ENCODE measurements around the gene ACTR3C.
"Not testable (repeated sequence)": the region's sequence is repeated elsewhere in the genome, so short reads cannot be mapped to it uniquely, and the experiment has no call there.

DNA sequence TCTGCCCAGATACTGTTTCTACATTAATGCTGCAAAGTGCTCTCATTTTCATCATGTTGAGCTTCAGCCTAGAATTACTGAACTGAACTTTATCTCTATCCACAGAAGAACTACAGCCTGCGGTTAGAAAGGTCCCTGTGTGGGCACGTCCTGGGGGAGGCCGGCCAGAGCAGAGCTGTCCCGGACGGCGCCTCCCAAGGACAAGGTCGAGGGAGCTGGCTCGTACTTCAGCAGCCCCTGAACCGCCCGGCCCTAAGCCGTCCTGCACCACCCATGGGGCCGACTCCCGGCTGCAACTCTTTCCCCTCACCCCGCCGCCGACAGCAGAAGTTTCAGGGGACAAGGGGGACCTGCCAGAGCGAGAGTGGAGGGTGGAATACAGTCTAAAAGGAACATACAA, 54.5 kb downstream of the ACTR3C start:
- not testable (repeated sequence) for TF ChIP-seq EZH2 (IDR thresholded peaks at IDR 0.05)
- TF ChIP-seq, protein P1, sequence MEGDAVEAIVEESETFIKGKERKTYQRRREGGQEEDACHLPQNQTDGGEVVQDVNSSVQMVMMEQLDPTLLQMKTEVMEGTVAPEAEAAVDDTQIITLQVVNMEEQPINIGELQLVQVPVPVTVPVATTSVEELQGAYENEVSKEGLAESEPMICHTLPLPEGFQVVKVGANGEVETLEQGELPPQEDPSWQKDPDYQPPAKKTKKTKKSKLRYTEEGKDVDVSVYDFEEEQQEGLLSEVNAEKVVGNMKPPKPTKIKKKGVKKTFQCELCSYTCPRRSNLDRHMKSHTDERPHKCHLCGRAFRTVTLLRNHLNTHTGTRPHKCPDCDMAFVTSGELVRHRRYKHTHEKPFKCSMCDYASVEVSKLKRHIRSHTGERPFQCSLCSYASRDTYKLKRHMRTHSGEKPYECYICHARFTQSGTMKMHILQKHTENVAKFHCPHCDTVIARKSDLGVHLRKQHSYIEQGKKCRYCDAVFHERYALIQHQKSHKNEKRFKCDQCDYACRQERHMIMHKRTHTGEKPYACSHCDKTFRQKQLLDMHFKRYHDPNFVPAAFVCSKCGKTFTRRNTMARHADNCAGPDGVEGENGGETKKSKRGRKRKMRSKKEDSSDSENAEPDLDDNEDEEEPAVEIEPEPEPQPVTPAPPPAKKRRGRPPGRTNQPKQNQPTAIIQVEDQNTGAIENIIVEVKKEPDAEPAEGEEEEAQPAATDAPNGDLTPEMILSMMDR (IDR thresholded peaks at IDR 0.05): not testable (repeated sequence)
